Right renal cortex interstitium (tissue), 3 donors: Measurements from ENCODE around the gene ACSL6. TPM values are rescaled to one million over a fixed set of nuclear protein-coding genes. Genes with fewer than 3 reads are reported as not detected.

Experiments used
- DNase-seq, 3 donors: peaks; one replicate each; pipeline ENCODE4 v3.0.0-alpha.2; 2013; ENCODE audit warnings: low read depth in 3 of 3, low spot score in 2 of 3
- polyA plus RNA-seq, 3 donors: library from polyadenylated mRNA; unstranded; fragments of 120-200 nt; gene quantifications; one replicate each; pipeline ENCODE4 v1.2.1, GENCODE V29; 2013; ENCODE audit not compliant: insufficient read length in 3 of 3

The ACSL6 gene
- polyA plus RNA-seq, 3 donors: 1.8 to 2.6 (median 2.2) TPM

DNA sequence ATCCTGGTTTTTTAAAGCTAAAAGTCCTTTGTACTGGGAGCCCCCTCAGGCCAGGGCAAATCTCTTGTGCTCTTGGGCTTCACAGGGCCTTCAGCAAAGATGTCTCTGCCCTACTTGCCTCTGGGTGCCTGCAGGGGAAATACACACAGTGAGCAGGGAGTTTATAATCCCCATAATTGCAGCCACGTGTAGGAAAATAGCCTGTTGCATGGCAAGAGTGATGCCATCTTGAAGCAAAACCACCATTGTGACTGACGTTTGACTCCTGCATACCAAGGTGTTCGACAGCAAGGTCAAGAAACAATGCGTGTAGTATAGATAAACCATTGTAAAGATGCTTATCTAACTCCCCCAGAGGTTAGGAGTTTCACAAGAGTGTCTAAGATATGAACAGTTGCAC is 37.6 kb upstream of the ACSL6 start:
- no peak for DNase-seq

- no peak for DNase-seq
Measured at GRCh38 chr5:132046880-132047299, 35.4 kb upstream of the ACSL6 start.

- DNase-seq: no peak
Measured at GRCh38 chr5:132044207-132044606, 32.7 kb upstream of the ACSL6 start.

- DNase-seq: no peak
Measured at GRCh38 chr5:132037353-132037752, 25.9 kb upstream of the ACSL6 start.

GRCh38 chr5:132033122-132033521 is 21.7 kb upstream of the ACSL6 start:
- DNase-seq: no peak

DNA sequence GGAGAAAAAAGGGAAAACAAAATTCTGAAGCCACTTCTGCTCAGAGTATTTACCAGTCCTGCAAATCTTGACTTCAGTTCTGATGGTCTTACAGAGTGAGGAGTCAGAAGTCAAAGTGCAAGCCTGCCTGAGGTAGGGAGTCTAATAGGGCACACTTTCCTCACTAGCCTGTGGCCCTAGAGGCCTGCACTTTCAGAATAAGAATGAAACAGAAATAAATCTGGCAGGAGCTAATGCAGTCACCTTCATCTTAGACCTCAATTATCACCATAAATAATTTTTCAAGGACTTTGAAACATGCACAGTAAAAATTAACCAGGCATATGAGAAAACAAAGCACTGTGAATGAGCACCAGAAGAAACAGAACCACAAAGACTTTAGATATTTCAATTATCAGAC is 20.7 kb upstream of the ACSL6 start:
- DNase-seq: no peak

DNA sequence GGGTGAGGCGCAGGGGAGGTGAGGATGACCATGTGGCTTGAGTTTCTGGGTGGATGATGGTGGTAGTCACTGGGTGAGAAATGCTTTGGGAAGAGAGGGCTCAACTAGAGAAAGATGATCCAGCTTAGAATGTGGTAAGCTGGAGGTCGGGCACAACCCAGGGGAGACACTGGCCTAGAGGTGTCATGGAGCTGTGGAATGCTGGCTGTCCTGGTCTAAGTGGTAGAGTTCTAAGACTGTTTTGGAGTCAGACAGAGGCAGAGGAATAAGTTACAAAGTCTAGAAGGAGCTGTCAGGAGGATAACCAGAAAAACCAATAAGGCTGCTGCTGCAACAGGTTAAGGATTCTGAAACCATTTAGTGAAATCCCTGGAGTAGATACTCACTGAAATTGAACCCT is 19.2 kb upstream of the ACSL6 start:
- no peak for DNase-seq

- no peak for DNase-seq
Measured at GRCh38 chr5:132029609-132030330, 18.3 kb upstream of the ACSL6 start.

- no peak for DNase-seq
Measured at GRCh38 chr5:132027027-132027426, 15.6 kb upstream of the ACSL6 start.

DNA sequence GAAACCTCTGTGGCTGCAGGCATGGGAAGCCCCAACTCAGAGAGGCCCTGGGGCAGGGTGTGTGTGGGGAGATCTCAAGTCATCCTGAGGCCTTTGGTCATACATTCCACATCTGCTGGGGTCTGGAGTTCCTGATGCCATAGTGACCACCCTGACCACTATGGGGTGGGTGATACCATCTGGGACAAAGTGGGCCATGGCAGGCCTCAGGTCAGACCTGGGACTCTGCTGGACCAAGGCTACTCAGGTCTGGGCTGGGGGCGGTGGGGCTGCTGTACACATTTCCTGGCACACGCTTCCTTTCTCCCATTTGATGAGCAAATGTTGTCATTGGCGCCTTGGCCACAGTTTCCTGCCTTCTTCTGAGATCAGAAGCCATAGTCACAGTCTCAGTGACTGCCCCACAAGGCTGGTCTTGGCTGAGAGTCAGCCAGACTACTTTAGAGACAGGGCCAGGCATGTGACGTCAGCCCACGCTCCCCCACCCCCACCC is 15.1 kb upstream of the ACSL6 start:
- no peak for DNase-seq

GRCh38 chr5:132025403-132025971 is 14.0 kb upstream of the ACSL6 start:
- no peak for DNase-seq

GRCh38 chr5:132024789-132025402 is 13.4 kb upstream of the ACSL6 start:
- DNase-seq: no peak

GRCh38 chr5:132024117-132024435 is 12.6 kb upstream of the ACSL6 start:
- DNase-seq: no peak

- DNase-seq: no peak
Measured at GRCh38 chr5:132023258-132024116, 12.0 kb upstream of the ACSL6 start.

- DNase-seq: no peak
Measured at GRCh38 chr5:132022737-132023136, 11.3 kb upstream of the ACSL6 start.

DNA sequence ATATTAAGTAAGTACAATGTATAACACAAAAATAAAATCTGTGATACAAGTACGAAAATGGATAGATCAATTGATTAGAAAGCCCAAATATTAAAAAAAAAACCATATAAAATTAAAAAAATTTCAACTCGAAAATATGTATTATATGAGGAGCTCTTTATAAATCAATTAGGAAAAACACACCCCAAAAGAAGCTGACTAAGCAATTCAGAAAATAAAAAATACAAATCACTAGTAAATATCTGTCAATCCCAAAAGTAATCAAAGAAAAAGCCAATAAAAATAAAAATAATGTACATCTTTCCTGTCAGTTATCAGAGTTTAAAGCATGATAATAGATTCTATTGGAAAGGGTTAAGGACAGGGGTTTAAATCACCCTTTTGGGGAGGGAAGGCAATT is 10.2 kb upstream of the ACSL6 start:
- DNase-seq: no peak

DNA sequence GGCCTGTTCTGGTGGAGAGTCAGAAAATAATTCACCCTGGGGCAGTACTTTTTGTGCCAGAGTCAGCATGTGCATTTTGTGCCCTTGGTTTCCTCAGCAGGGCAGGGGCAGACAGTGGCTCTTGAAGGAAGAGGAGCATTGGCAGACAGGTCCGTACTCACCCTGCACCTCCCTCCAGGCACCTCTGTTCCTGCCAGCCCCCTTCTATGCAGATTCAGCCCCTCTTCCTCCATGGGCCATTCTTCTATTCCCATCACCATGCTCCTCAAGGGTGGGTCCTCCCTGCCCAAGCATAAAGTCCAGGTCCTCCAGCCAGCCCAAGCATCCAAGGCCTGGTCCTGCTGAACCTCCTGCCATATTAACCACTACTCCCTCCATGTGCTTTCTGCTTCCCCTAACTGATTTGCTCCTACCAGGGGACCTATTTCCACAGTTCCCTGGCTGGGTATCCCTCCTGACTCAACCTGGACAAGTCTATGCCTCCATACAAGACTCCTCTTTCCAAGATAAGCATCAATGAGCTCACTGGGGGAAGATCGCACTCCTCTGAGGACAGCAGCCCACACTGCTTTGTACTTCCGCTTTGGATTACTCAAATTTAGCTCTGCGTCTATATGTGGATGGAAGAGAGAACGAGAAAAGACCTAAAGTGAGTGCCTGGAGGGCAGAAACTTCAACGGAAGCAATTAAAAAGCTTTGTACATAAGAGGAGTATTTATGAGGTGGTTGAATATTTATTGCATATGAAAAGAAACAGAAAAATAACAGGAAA is 9.3 kb upstream of the ACSL6 start:
- no peak for DNase-seq

- no peak for DNase-seq
Measured at GRCh38 chr5:132019857-132020555, 8.5 kb upstream of the ACSL6 start.

DNA sequence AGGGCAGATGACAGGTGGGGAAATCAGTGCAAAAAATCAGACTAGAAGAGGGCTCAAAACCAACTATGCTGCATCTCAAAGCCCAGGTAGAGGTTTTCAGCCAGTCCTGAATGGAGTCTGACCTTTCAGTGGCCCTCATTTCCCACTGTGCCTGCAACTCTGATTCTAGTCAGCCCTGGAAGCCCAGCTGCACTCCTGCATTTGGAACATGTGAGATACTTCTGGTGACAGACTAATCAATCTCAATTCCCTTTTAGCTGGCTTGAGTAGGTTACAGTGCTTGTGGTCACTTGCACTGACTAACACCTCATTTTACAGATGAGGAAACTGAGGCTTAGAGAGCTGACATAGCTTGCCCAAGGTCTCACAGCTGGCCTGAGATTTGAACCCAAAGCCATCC is 7.9 kb upstream of the ACSL6 start:
- DNase-seq: no peak
